Smooth muscle cell (in vitro differentiated cells): Measurements from ENCODE around the gene FRMD7. TPM values are rescaled to one million over a fixed set of nuclear protein-coding genes. Genes with fewer than 3 reads are reported as not detected.

Source experiments
- DNase-seq: peaks from one replicate; lab custom pipeline; 2025; ENCODE audit not compliant: unreplicated experiment; lab: John Stamatoyannopoulos, UW
- H2AFZ ChIP-seq: fragments of 200-600 bp; sonication (generic); 2 replicates; pipeline ENCODE4 v1.6.0; 2016; ENCODE audit warnings: antibody characterized with exemption, low read depth, mild to moderate bottlenecking
- H3F3A ChIP-seq: fragments of 200-600 bp; sonication (generic); 2 replicates; pipeline ENCODE4 v1.6.0; 2017; ENCODE audit warnings: antibody characterized with exemption, low read depth
- H3K27ac ChIP-seq: fragments of 200-600 bp; sonication (generic); 2 replicates; pipeline ENCODE4 v1.5.1; 2016; ENCODE audit warnings: low read depth, mild to moderate bottlenecking
- H3K27me3 ChIP-seq: fragments of 200-600 bp; sonication (generic); 2 replicates; pipeline ENCODE4 v1.6.1; 2016; ENCODE audit warnings: low read depth, mild to moderate bottlenecking
- H3K36me3 ChIP-seq: fragments of 200-600 bp; sonication (generic); 2 replicates; pipeline ENCODE4 v1.5.1; 2016; ENCODE audit warnings: low read depth
- H3K4me1 ChIP-seq: fragments of 200-600 bp; sonication (generic); 2 replicates; pipeline ENCODE4 v1.5.1; 2016; ENCODE audit warnings: low read depth
- H3K4me2 ChIP-seq: fragments of 200-600 bp; sonication (generic); 2 replicates; pipeline ENCODE4 v1.6.0; 2016; ENCODE audit warnings: mild to moderate bottlenecking
- H3K4me3 ChIP-seq: fragments of 200-600 bp; sonication (generic); 2 replicates; pipeline ENCODE4 v1.5.1; 2016; ENCODE audit warnings: mild to moderate bottlenecking
- H3K79me2 ChIP-seq: fragments of 200-600 bp; sonication (generic); 2 replicates; pipeline ENCODE4 v1.6.0; 2016; ENCODE audit warnings: low read depth, mild to moderate bottlenecking
- H3K9ac ChIP-seq: fragments of 200-600 bp; sonication (generic); 2 replicates; pipeline ENCODE4 v1.6.0; 2016; ENCODE audit warnings: low read depth
- H3K9me3 ChIP-seq: fragments of 200-600 bp; sonication (generic); replicated peaks from 2 replicates; pipeline ENCODE4 v1.5.1; 2016; ENCODE audit warnings: low read depth
- H4K20me1 ChIP-seq: fragments of 200-600 bp; sonication (generic); 2 replicates; pipeline ENCODE4 v1.6.0; 2016; ENCODE audit warnings: low read depth
- CTCF ChIP-seq: fragments of 200-600 bp; sonication (generic); IDR thresholded peaks from 2 replicates; pipeline ENCODE4 v1.5.1; 2017; ENCODE audit warnings: borderline replicate concordance, mild to moderate bottlenecking, antibody characterized with exemption; ENCODE audit not compliant: insufficient read depth, poor library complexity, severe bottlenecking
- WGBS: methylation state at CpG from one replicate; pipeline ENCODE4 v1.1.7; 2016; ENCODE audit warnings: low lambda C conversion rate; 5-methylcytosine and 5-hydroxymethylcytosine counted together
- polyA plus RNA-seq: library from polyadenylated mRNA; unstranded; fragments of >200 nt; fragmentation: Nextera tagmentation; extraction: Ambion mirVana; gene quantifications from 2 replicates; pipeline ENCODE4 v1.2.1, GENCODE V29; 2016
- total RNA-seq: library from RNA; depleted of rRNA; stranded (reverse); fragments of >200 nt; gene quantifications from 2 replicates; pipeline ENCODE4 v1.2.3, GENCODE V29; 2014

The FRMD7 gene
- total and polyA plus RNA-seq, 2 experiments from 2014 or later: not detected

DNA sequence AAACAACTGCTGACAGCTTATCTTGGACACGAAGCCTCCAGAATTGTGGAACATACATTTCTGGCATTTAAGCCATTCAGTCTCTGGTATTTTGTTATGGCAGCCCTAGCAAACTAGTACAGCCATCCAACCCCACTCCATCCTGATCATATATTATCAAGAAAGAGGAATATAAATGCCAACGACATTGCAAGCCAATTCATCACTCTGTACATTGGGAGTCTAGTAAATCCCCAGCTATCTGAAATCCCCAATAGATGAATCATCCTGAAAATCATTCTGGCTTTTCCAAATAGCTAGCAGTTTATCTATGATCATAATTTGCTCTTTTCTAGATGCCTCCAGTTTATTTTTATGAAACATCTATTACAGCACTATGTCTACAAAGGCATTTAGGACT is 41.1 kb downstream of the FRMD7 start:
- TF ChIP-seq CTCF: no peak
- Histone ChIP-seq H3F3A (no peaks in the 10 kb centered on the region), H3K27ac (peak overlapping the region; percentile 42), H3K4me2 (no peak overlapping the region), H3K4me3 (no peak overlapping the region), H3K36me3 (no peaks in the 10 kb centered on the region), H3K9ac (no peak overlapping the region), H2AFZ (no peak overlapping the region), H4K20me1 (no peaks in the 10 kb centered on the region), H3K27me3 (no peaks in the 10 kb centered on the region), H3K4me1 (no peaks in the 10 kb centered on the region), H3K9me3 (no peaks in the 10 kb centered on the region), H3K79me2 (no peaks in the 10 kb centered on the region)
- 15% methylated on average over 2 of the region's 2 CpGs for WGBS
- no peak for DNase-seq

DNA sequence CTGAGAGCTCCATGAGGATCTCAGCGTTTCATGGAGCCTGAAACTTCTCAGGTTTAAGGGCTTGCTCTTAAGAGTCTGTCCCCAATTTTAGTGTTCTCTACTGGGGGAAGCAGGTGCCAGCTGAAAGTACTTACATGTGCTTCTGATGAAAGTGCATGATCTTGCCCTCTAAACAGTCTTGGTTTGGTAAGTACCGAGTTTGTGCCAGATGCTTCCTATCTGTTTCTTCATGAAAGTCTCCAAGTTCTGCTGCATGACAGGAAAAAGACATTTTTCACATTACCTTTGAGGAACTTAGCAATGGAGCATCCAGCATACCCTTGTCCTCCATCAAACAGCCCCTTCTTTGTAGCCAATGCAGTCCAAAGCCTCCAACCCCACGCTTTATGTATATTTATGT is 42.0 kb downstream of the FRMD7 start:
- H3K27me3 ChIP-seq: no peaks in the 10 kb centered on the region
- no peak overlapping the region for H3K9ac ChIP-seq
- H3K36me3 ChIP-seq: no peaks in the 10 kb centered on the region
- H3K27ac ChIP-seq: no peak overlapping the region
- H3K79me2 ChIP-seq: no peaks in the 10 kb centered on the region
- H4K20me1 ChIP-seq: no peaks in the 10 kb centered on the region
- H3K4me3 ChIP-seq: no peak overlapping the region
- H3F3A ChIP-seq: no peaks in the 10 kb centered on the region
- 38% methylated on average over 3 of the region's 3 CpGs for WGBS
- H3K4me1 ChIP-seq: no peaks in the 10 kb centered on the region
- H2AFZ ChIP-seq: no peak overlapping the region
- no peak for TF ChIP-seq CTCF
- no peak overlapping the region for H3K4me2 ChIP-seq
- DNase-seq: no peak
- H3K9me3 ChIP-seq: no peaks in the 10 kb centered on the region

DNA sequence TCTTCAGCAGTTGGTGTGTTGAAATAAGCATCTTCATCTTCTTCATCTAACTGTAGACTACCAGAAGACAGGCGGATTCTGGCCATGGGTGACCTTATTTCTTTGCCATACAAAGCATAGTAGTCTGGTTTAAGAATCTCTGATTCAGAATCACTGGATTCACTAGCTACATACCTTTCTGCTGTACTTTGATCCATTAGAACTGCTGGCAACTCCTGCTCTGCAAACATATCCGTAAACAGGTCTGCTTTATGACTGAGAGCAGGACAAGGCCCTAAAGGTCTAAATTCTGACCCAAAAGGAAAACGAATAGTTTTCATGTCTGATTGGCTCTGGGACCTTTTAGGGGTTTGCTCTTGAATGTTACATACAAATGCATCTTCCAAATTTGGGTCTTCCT is 49.9 kb downstream of the FRMD7 start:
- WGBS: 67% methylated on average over 3 of the region's 3 CpGs
- H3K4me2 ChIP-seq: no peak overlapping the region
- H3F3A ChIP-seq: no peaks in the 10 kb centered on the region
- no peaks in the 10 kb centered on the region for H3K36me3 ChIP-seq
- H4K20me1 ChIP-seq: no peaks in the 10 kb centered on the region
- H2AFZ ChIP-seq: no peak overlapping the region
- H3K4me3 ChIP-seq: no peak overlapping the region
- DNase-seq: no peak
- no peaks in the 10 kb centered on the region for H3K27me3 ChIP-seq
- H3K9ac ChIP-seq: no peak overlapping the region
- no peak for TF ChIP-seq CTCF
- H3K79me2 ChIP-seq: no peaks in the 10 kb centered on the region
- no peaks in the 10 kb centered on the region for H3K4me1 ChIP-seq
- H3K9me3 ChIP-seq: no peaks in the 10 kb centered on the region
- no peak overlapping the region for H3K27ac ChIP-seq

DNA sequence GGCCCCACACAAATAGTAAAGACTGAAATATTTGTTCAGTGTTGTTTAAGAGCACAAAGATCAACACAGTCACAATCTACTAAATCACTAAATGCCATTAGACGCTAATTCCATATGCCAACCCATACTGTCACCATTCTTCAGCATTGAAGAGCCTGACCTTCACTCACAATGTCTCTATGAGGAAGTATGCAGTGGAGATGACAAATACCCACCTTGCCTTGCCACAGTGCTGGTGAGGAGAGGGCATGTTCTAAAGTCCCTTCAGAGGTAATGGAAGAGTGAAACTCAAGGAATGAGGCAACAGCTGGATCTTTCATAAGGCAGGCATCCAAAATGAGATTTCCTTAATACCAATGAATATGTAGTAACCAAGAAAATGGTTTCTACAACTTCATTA is 50.4 kb downstream of the FRMD7 start:
- H3K79me2 ChIP-seq: no peaks in the 10 kb centered on the region
- DNase-seq: no peak
- H4K20me1 ChIP-seq: no peaks in the 10 kb centered on the region
- no peak overlapping the region for H2AFZ ChIP-seq
- H3K4me2 ChIP-seq: no peak overlapping the region
- no peaks in the 10 kb centered on the region for H3K9me3 ChIP-seq
- H3K9ac ChIP-seq: no peak overlapping the region
- H3K4me3 ChIP-seq: no peak overlapping the region
- WGBS: 67% methylated on average over 1 of the region's 1 CpG
- no peaks in the 10 kb centered on the region for H3K36me3 ChIP-seq
- H3K4me1 ChIP-seq: no peaks in the 10 kb centered on the region
- H3K27ac ChIP-seq: no peak overlapping the region
- H3F3A ChIP-seq: no peaks in the 10 kb centered on the region
- no peaks in the 10 kb centered on the region for H3K27me3 ChIP-seq
- TF ChIP-seq CTCF: no peak
